Nephron (organoid): Measurements from ENCODE around the gene DRG1.

Source experiments
- H3K27ac Mint-ChIP-seq, 3 experiments: 2 replicates each; pipeline ENCODE4 v1.8.0; 2020; ENCODE audit warnings: mixed read lengths in 3 of 3, mild to moderate bottlenecking in 2 of 3, moderate library complexity in 1 of 3
- H3K27me3 Mint-ChIP-seq: 2 replicates; pipeline ENCODE4 v1.8.0; 2021; ENCODE audit warnings: low read depth, mild to moderate bottlenecking, moderate library complexity, mixed read lengths
- H3K36me3 Mint-ChIP-seq: 2 replicates; pipeline ENCODE4 v1.8.0; 2020; ENCODE audit warnings: low read depth, mixed read lengths
- H3K4me1 Mint-ChIP-seq: 2 replicates; pipeline ENCODE4 v1.8.0; 2020; ENCODE audit warnings: mixed read lengths
- H3K4me3 Mint-ChIP-seq, 3 experiments: 2 replicates each; pipeline ENCODE4 v1.8.0; 2020; ENCODE audit warnings: mild to moderate bottlenecking in 3 of 3, mixed read lengths in 3 of 3, moderate library complexity in 2 of 3
- H3K9me3 Mint-ChIP-seq: 2 replicates; pipeline ENCODE4 v1.8.0; 2020; ENCODE audit warnings: mixed read lengths
- CTCF ChIP-seq, 3 experiments: fragments of 200-600 bp; sonication (generic); IDR thresholded peaks; one replicate each; pipeline ENCODE4 v1.5.0; 2021; ENCODE audit warnings: antibody characterized with exemption in 3 of 3; ENCODE audit not compliant: unreplicated experiment in 3 of 3

Gene DRG1

GRCh38 chr22:31399211-31400022 lies at the start of gene DRG1:
Gene DRG1, plus strand, starts transcription at chr22:31399604. Its CDS starts 80 bp downstream, at chr22:31399684.
- TF ChIP-seq CTCF (IDR thresholded peaks at IDR 0.05; ENCODE audit: unreplicated experiment in 3 of 3), result no peak
- Mint-ChIP-seq H3K9me3 (no peaks in the 10 kb centered on the region), H3K27ac (peak within 1 kb of the TSS; percentile 84 to 98 (median 98)), H3K36me3 (peaks cover 23% of the 10 kb centered on the region), H3K4me1 (peaks cover 19% of the 10 kb centered on the region), H3K4me3 (peak within 1 kb of the TSS; percentile 96 to 98 (median 97)), H3K27me3 (no peaks in the 10 kb centered on the region)

- H3K27ac Mint-ChIP-seq, result peak overlapping the region; percentile 58 to 88 (median 75)
- H3K36me3 Mint-ChIP-seq, result no peaks in the 10 kb centered on the region
- H3K4me1 Mint-ChIP-seq, result peaks cover 15% of the 10 kb centered on the region
- H3K9me3 Mint-ChIP-seq, result no peaks in the 10 kb centered on the region
- H3K4me3 Mint-ChIP-seq, result peak overlapping the region; percentile 21 to 49 (median 28)
- no peaks in the 10 kb centered on the region for H3K27me3 Mint-ChIP-seq
- no peak for TF ChIP-seq CTCF (IDR thresholded peaks at IDR 0.05; ENCODE audit: unreplicated experiment in 3 of 3)
Measured at GRCh38 chr22:31349960-31350359, 49.4 kb upstream of the DRG1 start.

GRCh38 chr22:31350410-31350863 lies 49.0 kb upstream of the DRG1 start:
- Mint-ChIP-seq H3K4me3 (peak overlapping the region; percentile 49 to 61 (median 50)), H3K4me1 (peaks cover 14% of the 10 kb centered on the region), H3K9me3 (no peaks in the 10 kb centered on the region), H3K27ac (peak overlapping the region; percentile 58 to 88 (median 75)), H3K36me3 (no peaks in the 10 kb centered on the region), H3K27me3 (no peaks in the 10 kb centered on the region)
- TF ChIP-seq CTCF (IDR thresholded peaks at IDR 0.05; ENCODE audit: unreplicated experiment in 3 of 3), result no peak

- peaks cover 10% of the 10 kb centered on the region for H3K4me1 Mint-ChIP-seq
- TF ChIP-seq CTCF (IDR thresholded peaks at IDR 0.05; ENCODE audit: unreplicated experiment in 3 of 3), result no peak
- no peak overlapping the region for H3K4me3 Mint-ChIP-seq
- no peaks in the 10 kb centered on the region for H3K36me3 Mint-ChIP-seq
- no peaks in the 10 kb centered on the region for H3K9me3 Mint-ChIP-seq
- no peak overlapping the region for H3K27ac Mint-ChIP-seq
- no peaks in the 10 kb centered on the region for H3K27me3 Mint-ChIP-seq
Measured at GRCh38 chr22:31354515-31354914, 44.9 kb upstream of the DRG1 start.

GRCh38 chr22:31360029-31360428 lies 39.4 kb upstream of the DRG1 start:
- Mint-ChIP-seq H3K9me3 (no peaks in the 10 kb centered on the region), H3K4me1 (no peaks in the 10 kb centered on the region), H3K4me3 (no peak overlapping the region), H3K27ac (no peak overlapping the region), H3K36me3 (no peaks in the 10 kb centered on the region), H3K27me3 (no peaks in the 10 kb centered on the region)
- TF ChIP-seq CTCF (IDR thresholded peaks at IDR 0.05; ENCODE audit: unreplicated experiment in 3 of 3), result no peak

- H3K36me3 Mint-ChIP-seq, result no peaks in the 10 kb centered on the region
- no peak overlapping the region for H3K4me3 Mint-ChIP-seq
- no peak overlapping the region for H3K27ac Mint-ChIP-seq
- TF ChIP-seq CTCF (IDR thresholded peaks at IDR 0.05; ENCODE audit: unreplicated experiment in 3 of 3), result no peak
- H3K4me1 Mint-ChIP-seq, result no peaks in the 10 kb centered on the region
- no peaks in the 10 kb centered on the region for H3K27me3 Mint-ChIP-seq
- no peaks in the 10 kb centered on the region for H3K9me3 Mint-ChIP-seq
Measured at GRCh38 chr22:31361743-31362142, 37.7 kb upstream of the DRG1 start.
